ENCODE measurements around the gene SPATA33.
"Not testable (repeated sequence)": the region's sequence is repeated elsewhere in the genome, so short reads cannot be mapped to it uniquely, and the experiment has no call there.

The SPATA33 gene

GRCh38 chr16:89658221-89658879 lies 714 bp downstream of the SPATA33 start:
- DNase-seq (ENCODE audit: low read depth in 2 of 2, low spot score in 1 of 2), result no peak

- no peak for DNase-seq (ENCODE audit: low read depth in 2 of 2, low spot score in 1 of 2)
Measured at GRCh38 chr16:89660146-89660545, 2.5 kb downstream of the SPATA33 start.

DNA sequence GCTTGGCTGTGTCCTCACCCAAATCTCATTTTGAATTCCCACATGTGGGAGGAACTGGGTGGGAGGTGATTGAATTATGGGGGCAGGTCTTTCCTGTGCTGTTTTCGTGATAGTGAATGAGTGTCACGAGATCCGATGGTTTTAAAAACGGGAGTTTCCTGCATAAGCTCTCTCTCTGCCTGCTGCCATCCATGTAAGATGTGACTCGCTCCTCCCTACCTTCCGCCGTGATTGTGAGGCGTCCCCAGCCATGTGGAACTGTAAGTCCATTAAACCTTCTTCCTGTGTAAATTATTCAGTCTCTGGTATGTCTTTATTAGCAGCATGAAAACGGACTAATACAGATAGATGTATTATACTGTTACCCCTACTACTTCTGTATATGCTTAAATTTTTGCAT lies 3.6 kb downstream of the SPATA33 start:
- no peak for DNase-seq (ENCODE audit: low read depth in 2 of 2, low spot score in 1 of 2)

GRCh38 chr16:89664238-89664637 lies 6.6 kb downstream of the SPATA33 start:
- DNase-seq (ENCODE audit: low read depth in 2 of 2, low spot score in 1 of 2), result not testable (repeated sequence)

DNA sequence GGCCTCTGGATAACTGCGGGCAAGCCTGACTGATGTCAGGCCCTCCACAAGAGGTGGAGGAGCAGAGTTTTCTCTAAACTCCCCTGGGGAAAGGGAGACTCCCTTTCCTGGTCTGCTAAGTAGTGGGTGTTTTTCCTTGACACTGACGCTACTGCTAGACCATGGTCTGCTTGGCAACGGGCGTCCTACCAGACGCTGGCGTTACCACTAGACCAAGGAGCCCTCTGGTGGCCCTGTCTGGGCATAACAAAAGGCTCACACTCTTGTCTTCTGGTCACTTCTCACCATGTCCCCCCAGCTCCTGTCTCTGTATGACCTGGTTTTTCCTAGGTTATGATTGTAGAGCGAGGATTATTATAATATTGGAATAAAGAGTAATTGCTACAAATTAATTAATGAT lies 9.4 kb downstream of the SPATA33 start:
- DNase-seq (ENCODE audit: low read depth in 2 of 2, low spot score in 1 of 2), result not testable (repeated sequence)

DNA sequence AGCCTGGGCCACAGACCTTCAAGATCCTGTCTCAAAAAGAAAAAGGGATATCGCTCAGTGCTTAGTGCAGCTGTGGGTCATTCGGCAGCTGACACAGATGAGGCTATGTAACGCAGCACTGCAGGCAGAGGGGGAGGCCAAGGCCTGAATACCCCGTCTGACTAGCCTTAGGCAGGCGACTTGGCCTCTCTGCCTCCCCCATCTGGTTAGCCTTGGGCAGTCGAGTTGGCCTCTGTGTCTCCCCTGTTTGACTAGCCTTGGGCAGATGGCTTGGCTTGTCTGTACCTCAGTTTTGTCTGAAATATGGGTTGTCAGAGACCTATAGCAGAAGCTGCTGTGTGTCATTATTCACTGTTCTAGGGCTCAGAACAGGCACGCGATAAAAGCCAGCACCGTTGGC lies 10.0 kb downstream of the SPATA33 start:
- no peak for DNase-seq (ENCODE audit: low read depth in 2 of 2, low spot score in 1 of 2)

GRCh38 chr16:89668790-89669158 lies 11.1 kb downstream of the SPATA33 start:
- no peak for DNase-seq (ENCODE audit: low read depth in 2 of 2, low spot score in 1 of 2)

DNA sequence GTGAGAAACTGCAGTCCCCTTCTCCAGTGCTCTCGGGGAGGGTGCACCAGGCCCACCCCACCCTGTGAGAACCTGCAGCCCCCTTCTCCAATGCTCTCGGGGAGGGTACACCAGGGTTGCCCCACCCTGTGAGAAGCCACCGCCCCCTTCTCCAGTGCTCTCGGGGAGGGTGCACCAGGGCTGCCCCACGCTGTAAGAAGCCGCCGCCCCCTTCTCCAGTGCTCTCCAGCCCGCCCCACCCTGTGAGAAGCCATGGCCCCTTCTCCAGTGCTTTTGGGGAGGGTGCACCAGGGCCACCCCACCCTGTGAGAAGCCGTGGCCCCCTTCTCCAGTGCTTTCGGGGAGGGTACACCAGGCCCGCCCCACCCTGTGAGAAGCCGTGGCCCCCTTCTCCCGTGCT lies 12.1 kb downstream of the SPATA33 start:
- DNase-seq (ENCODE audit: low read depth in 2 of 2, low spot score in 1 of 2), result no peak

- no peak for DNase-seq (ENCODE audit: low read depth in 2 of 2, low spot score in 1 of 2)
Measured at GRCh38 chr16:89670496-89671431, 13.1 kb downstream of the SPATA33 start.

DNA sequence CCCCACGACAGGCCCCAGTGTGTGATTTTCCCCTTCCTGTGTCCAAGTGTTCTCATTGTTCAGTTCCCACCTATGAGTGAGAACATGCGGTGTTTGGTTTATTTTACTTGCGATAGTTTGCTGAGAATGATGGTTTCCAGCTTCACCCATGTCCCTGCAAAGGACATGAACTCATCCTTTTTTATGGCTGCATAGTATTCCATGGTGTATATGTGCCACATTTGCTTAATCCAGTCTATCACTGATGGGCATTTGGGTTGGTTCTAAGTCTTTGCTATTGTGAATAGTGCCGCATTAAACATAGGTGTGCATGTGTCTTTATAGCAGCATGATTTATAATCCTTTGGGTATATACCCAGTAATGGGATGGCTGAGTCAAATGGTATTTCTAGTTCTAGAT lies 13.9 kb downstream of the SPATA33 start:
- DNase-seq (ENCODE audit: low read depth in 2 of 2, low spot score in 1 of 2), result not testable (repeated sequence)

GRCh38 chr16:89672177-89672941 lies 14.7 kb downstream of the SPATA33 start:
- DNase-seq (ENCODE audit: low read depth in 2 of 2, low spot score in 1 of 2), result no peak

GRCh38 chr16:89678258-89678657 lies 20.6 kb downstream of the SPATA33 start:
- DNase-seq (ENCODE audit: low read depth in 2 of 2, low spot score in 1 of 2), result no peak

DNA sequence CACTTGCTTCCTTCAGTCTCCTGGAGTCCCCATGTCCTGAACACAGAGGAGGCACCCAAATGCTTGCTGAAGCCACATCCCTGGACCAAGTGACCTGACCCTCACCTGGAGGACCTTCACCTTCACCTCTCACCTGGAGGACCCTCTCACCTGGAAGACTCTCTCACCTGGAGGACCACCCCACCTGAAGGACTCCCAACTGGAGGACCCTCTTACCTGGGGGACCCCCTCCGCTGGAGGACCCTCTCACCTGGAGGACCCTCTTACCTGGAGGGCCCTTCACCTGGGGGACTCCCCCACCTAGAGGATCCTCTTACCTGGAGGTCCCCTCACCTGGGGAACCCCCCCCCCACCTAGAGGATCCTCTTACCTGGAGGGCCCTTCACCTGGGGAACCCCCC lies 28.3 kb downstream of the SPATA33 start:
- no peak for DNase-seq (ENCODE audit: low read depth in 2 of 2, low spot score in 1 of 2)

DNA sequence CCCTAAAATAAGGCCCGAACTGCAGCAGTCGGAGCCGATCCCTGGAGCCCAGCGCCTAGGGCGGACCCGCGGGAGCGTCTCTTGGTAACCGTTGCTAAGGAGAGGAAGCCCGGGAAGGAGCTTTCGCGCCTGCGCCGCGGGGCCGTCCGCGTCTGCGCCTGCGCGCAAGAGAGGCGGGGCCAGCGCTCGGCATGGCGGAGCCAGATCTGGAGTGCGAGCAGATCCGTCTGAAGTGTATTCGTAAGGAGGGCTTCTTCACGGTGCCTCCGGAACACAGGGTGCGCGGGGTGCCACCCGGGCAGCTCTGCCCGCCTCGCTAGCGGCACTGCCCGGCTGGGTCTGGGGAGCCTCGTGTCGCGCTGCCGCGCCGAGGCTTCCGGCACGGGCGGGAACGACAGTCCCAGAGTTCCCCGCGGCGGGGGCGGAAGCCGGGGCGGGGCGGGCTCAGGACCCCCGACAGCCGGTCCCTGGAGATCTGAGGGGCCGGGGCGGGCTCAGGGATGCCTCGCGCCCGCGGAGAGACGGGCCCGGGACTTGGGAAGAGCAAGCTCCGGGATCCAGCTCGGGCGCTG lies 29.0 kb downstream of the SPATA33 start, which contains the start of gene CDK10:
CDK10 (plus strand) TSS at position 170 of the 572 bp plus-strand sequence; CDS start at position 192, 22 bp downstream.
- DNase-seq (ENCODE audit: low read depth in 2 of 2, low spot score in 1 of 2), result peak; percentile 72 to 80

GRCh38 chr16:89687092-89687940 lies 29.7 kb downstream of the SPATA33 start:
- no peak for DNase-seq (ENCODE audit: low read depth in 2 of 2, low spot score in 1 of 2)

DNA sequence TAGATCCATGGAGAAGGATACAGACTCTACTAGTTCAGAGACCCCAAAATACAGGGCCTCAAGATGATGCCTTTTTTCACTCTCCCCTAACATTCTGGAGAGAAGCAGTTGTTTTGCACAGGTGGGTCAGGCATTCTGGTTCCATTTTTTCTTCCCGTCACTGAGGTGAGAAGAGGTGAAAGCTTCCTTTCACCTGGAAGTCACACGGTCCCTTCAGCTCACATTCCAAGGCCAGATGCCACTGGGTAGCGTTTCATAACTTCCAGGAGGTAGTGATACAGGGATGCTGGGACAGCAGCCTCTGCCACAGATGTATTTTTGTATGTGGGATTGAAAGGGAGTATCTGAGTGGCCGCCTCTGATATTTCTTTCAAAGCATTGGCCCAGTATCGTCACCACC lies 30.8 kb downstream of the SPATA33 start:
- no peak for DNase-seq (ENCODE audit: low read depth in 2 of 2, low spot score in 1 of 2)

- no peak for DNase-seq (ENCODE audit: low read depth in 2 of 2, low spot score in 1 of 2)
Measured at GRCh38 chr16:89689142-89689541, 31.5 kb downstream of the SPATA33 start.

DNA sequence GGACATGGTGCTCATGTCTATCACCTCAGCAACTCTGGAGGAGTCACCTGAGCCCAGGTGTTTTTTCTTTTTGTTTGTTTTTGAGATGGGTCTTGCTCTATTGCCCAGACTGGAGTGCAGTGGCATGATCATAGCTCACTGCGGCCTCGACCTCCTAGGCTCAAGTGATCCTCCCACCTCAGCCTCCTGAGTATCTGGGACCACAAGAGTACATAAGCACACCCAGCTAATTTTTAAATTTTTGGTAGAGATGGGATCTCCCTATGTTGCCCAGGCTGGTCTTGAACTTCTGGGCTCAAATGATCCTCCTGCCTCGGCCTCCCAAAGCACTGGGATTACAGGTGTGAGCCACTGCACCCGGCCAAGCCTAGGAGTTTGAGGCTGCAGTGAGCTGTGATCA lies 32.0 kb downstream of the SPATA33 start:
- DNase-seq (ENCODE audit: low read depth in 2 of 2, low spot score in 1 of 2), result not testable (repeated sequence)

GRCh38 chr16:89690392-89690901 lies 32.8 kb downstream of the SPATA33 start:
- DNase-seq (ENCODE audit: low read depth in 2 of 2, low spot score in 1 of 2), result no peak
